Transverse colon (tissue), 4 donors: ENCODE data around the gene TADA2A. TPM values are rescaled to one million over a fixed set of nuclear protein-coding genes. Genes with fewer than 3 reads are reported as not detected.

Experiments used
- DNase-seq: peaks from one replicate; pipeline ENCODE4 v3.0.0-alpha.2; 2019
- H3K27ac ChIP-seq, 4 donors: fragments of 200-600 bp; sonication (generic); 2 replicates each; pipeline ENCODE4 v1.5.1; 2016 to 2018; ENCODE audit warnings: inconsistent platforms in 4 of 4
- H3K27me3 ChIP-seq: fragments of 200-600 bp; sonication (generic); 2 replicates; pipeline ENCODE4 v1.5.1; 2017; ENCODE audit warnings: inconsistent platforms
- H3K36me3 ChIP-seq, 4 donors: fragments of 200-600 bp; sonication (generic); 2 replicates each; pipeline ENCODE4 v1.5.1; 2017 to 2019; ENCODE audit warnings: inconsistent platforms in 4 of 4
- H3K4me1 ChIP-seq, 4 donors: fragments of 200-600 bp; sonication (generic); 2 replicates each; pipeline ENCODE4 v1.5.1; 2017 to 2020; ENCODE audit warnings: inconsistent platforms in 4 of 4
- H3K4me3 ChIP-seq, 4 donors: fragments of 200-600 bp; sonication (generic); 1 replicate in 1 of 4; 2 replicates in 3 of 4; pipeline versions ENCODE4 v1.5.1 to v1.6.1; 2017 to 2019; ENCODE audit warnings: inconsistent platforms in 4 of 4
- H3K9me3 ChIP-seq, 2 donors: fragments of 200-600 bp; sonication (generic); 2 replicates each; pipeline ENCODE4 v1.5.1; 2017 to 2019; ENCODE audit warnings: inconsistent platforms in 2 of 2
- CTCF ChIP-seq, 5 experiments: fragments of 200-600 bp in 3 of 5; fragments of 450-650 bp in 2 of 5; sonication (generic) in 3 of 5; IDR thresholded peaks; 1 replicate in 2 of 5; 2 replicates in 3 of 5; pipeline ENCODE4 v1.5.1; 2016 to 2017; ENCODE audit warnings: antibody characterized with exemption in 5 of 5, inconsistent platforms in 3 of 5, mild to moderate bottlenecking in 2 of 5, moderate library complexity in 1 of 5
- EP300 ChIP-seq: sonication (generic); formaldehyde crosslinking; IDR thresholded peaks from one replicate; pipeline ENCODE4 v1.6.1; 2017; ENCODE audit warnings: antibody characterized with exemption, low read depth
- POLR2A ChIP-seq: fragments of 450-650 bp; IDR thresholded peaks from one replicate; pipeline ENCODE4 v1.6.1; 2016; ENCODE audit warnings: antibody characterized with exemption, mild to moderate bottlenecking, moderate library complexity
- POLR2AphosphoS5 ChIP-seq, 3 donors: sonication (generic); formaldehyde crosslinking; IDR thresholded peaks; one replicate each; pipeline ENCODE4 v1.6.1; 2016; ENCODE audit warnings: antibody characterized with exemption in 3 of 3
- WGBS, 2 donors: methylation state at CpG; one replicate each; pipeline ENCODE4 v1.1.5; 2018; ENCODE audit warnings: low coverage in 1 of 2; 5-methylcytosine and 5-hydroxymethylcytosine counted together
- in situ Hi-C, 4 donors: fragments of 200-750 bp; cut with MboI; loops; one replicate each; pipeline versions ENCODE4 v1.15.0 to v1.15.1; 2017; ENCODE audit warnings: low sequenced_read_pairs in 3 of 4, low pct_ligation_motif_present in 1 of 4, low pct_unique_long_range_greater_than_20kb in 1 of 4
- intact Hi-C: fragments of 100-400 bp; cut with DNase I; formaldehyde crosslinking; loops from one replicate; pipeline ENCODE4 v1.15.1; 2023; ENCODE audit warnings: low total_unique reads
- total RNA-seq, 4 donors: library from RNA; depleted of rRNA; stranded (reverse); fragments of >200 nt; gene quantifications; one replicate each; pipeline ENCODE4 v1.1.0, GENCODE V29; 2016

The TADA2A gene
- total RNA-seq, 4 donors from 2014 or later = 8.3 to 26.6 (median 12.4) TPM

- H3K36me3 ChIP-seq = peaks cover 0 to 23% (median 11%) of the 10 kb centered on the region in 4 donors
- no peak overlapping the region for H3K27ac ChIP-seq
- H3K4me3 ChIP-seq = no peak overlapping the region
- DNase-seq = no peak
- in situ Hi-C loops = no loop called here
- 88 to 100% methylated on average over 1 to 10 of the region's 10 CpGs for WGBS, 2 donors
- intact Hi-C loops = no loop called here
- no peaks in the 10 kb centered on the region for H3K27me3 ChIP-seq
- TF ChIP-seq CTCF (IDR thresholded peaks at IDR 0.05) (no peak), POLR2AphosphoS5 (IDR thresholded peaks at IDR 0.05) (no peak), EP300 (no peak), POLR2A (no peak)
- H3K4me1 ChIP-seq = peaks cover 0 to 4% (median 0%) of the 10 kb centered on the region in 4 donors
- H3K9me3 ChIP-seq = no peaks in the 10 kb centered on the region
Measured at GRCh38 chr17:37513711-37514110, 107.0 kb downstream of the TADA2A start.

DNA sequence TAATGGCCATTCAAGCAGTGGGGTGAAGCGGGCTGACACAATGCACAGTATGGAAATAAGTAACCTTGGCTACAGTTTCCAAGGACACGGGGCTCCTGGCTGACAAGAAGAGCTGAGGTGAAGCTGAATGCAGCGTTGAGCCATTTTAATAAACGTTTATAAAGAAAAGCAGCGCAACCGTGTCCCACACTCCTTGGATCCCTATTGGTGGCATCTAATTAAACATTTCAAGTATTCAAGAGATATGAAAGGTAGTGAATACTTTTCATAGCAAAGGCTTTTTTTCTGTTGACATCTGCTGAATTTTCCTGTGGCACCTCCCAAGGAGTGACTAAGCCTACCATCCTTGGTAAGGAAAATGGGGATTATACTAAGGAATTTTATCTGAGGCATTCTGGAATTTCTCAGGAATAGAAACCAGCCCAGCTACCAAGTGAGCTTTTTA, 109.5 kb downstream of the TADA2A start:
- no peaks in the 10 kb centered on the region for H3K9me3 ChIP-seq
- no peak for DNase-seq
- H3K36me3 ChIP-seq = peaks cover 0 to 38% (median 15%) of the 10 kb centered on the region in 4 donors
- peaks cover 0 to 4% (median 0%) of the 10 kb centered on the region in 4 donors for H3K4me1 ChIP-seq
- in situ Hi-C loops (no loop called here), intact Hi-C loops (no loop called here)
- WGBS, 2 donors = 78 to 83% methylated on average over 6 of the region's 6 CpGs
- H3K27me3 ChIP-seq = no peaks in the 10 kb centered on the region
- no peak overlapping the region for H3K27ac ChIP-seq
- H3K4me3 ChIP-seq = no peak overlapping the region
- TF ChIP-seq POLR2AphosphoS5 (IDR thresholded peaks at IDR 0.05) (no peak), EP300 (no peak), POLR2A (no peak)

DNA sequence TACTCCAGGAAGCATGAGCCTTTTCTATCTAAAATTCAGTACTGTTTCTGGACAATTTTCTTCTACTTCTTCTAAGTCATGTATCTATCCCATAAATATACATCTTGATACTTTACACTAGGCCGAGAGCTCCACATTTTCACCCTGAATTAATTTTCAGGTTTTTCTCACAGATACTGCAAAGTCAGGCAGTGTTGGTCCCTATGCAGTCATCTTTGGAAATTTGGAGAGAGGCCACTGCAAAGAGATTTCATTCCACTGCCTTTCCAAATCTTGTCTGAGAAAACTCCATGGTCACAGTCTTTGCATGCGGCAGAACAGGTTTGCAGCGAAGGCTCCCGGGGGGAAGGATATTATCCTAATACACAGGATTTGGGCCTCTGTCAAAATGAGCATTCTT, 111.2 kb downstream of the TADA2A start:
- no peak for TF ChIP-seq POLR2A
- TF ChIP-seq POLR2AphosphoS5 (IDR thresholded peaks at IDR 0.05) = no peak
- no peak for TF ChIP-seq CTCF (IDR thresholded peaks at IDR 0.05)
- no peak for TF ChIP-seq EP300
- peaks cover 0 to 4% (median 0%) of the 10 kb centered on the region in 4 donors for H3K4me1 ChIP-seq
- 98 to 100% methylated on average over 1 to 4 of the region's 4 CpGs for WGBS, 2 donors
- H3K27me3 ChIP-seq = no peaks in the 10 kb centered on the region
- H3K36me3 ChIP-seq = peaks cover 0 to 34% (median 15%) of the 10 kb centered on the region in 4 donors
- H3K9me3 ChIP-seq = no peaks in the 10 kb centered on the region
- DNase-seq = no peak
- no peak overlapping the region for H3K27ac ChIP-seq
- intact Hi-C loops = no loop called here
- no peak overlapping the region for H3K4me3 ChIP-seq
- in situ Hi-C loops = no loop called here

DNA sequence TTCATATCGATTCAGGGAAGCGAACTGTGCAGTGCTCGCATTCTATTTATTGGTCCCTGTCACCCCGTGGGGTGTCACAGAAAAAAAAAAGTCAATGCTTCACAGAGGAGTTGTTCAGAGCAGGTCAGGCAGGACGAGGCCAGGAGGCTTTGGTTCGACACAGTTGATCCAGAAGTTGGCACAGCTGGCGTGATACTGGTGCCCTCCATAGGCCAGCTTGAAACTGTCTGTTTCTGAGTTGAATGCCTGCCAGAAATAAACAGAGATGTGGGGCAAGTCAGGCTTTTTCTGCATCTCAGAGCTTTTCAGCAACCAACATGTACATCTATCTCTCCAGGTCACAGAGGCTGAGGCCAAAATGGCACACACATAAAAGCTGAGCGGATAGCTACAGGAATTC, 112.1 kb downstream of the TADA2A start:
- peaks cover 0 to 41% (median 20%) of the 10 kb centered on the region in 4 donors for H3K36me3 ChIP-seq
- in situ Hi-C loops = no loop called here
- 84 to 96% methylated on average over 5 to 8 of the region's 8 CpGs for WGBS, 2 donors

More for the DNA sequence above, 112.1 kb downstream of the TADA2A start:
- TF ChIP-seq EP300 (no peak), POLR2AphosphoS5 (IDR thresholded peaks at IDR 0.05) (no peak), POLR2A (no peak), CTCF (IDR thresholded peaks at IDR 0.05) (no peak)
- Histone ChIP-seq H3K4me1 (peaks cover 0 to 4% (median 0%) of the 10 kb centered on the region in 4 donors), H3K27me3 (no peaks in the 10 kb centered on the region), H3K27ac (no peak overlapping the region), H3K4me3 (no peak overlapping the region), H3K9me3 (no peaks in the 10 kb centered on the region)
- intact Hi-C loops = no loop called here
- DNase-seq = no peak
